Stimulated activated naive B cell treated with anti-CD40 and anti-IgM and Interleukin-4, amounts not matched to agents 10 μg/mL and 1 μg/mL and 100 μg/mL, for 72 hours (primary cell): ENCODE measurements around the gene OR2A14.
"Not testable (repeated sequence)": the region's sequence is repeated elsewhere in the genome, so short reads cannot be mapped to it uniquely, and the experiment has no call there.

Source experiments
- ATAC-seq, 2 donors: fragments of 150-1000 bp; cut with Tn5 transposase; replicated peaks; 2 replicates each; pipeline ENCODE4 v1.10.0; 2021; ENCODE audit warnings: moderate library complexity in 1 of 2
- DNase-seq: peaks from one replicate; pipeline ENCODE4 v3.0.0; 2021
- H3K27ac Mint-ChIP-seq: one replicate; pipeline ENCODE4 v1.8.0; 2022; ENCODE audit warnings: mild to moderate bottlenecking, mixed read lengths
- H3K27me3 Mint-ChIP-seq, 2 donors: one replicate each; pipeline ENCODE4 v1.8.0; 2022; ENCODE audit warnings: mixed read lengths in 2 of 2
- H3K36me3 Mint-ChIP-seq, 2 donors: one replicate each; pipeline ENCODE4 v1.8.0; 2022; ENCODE audit warnings: mixed read lengths in 2 of 2, mild to moderate bottlenecking in 1 of 2
- H3K4me1 Mint-ChIP-seq, 2 donors: one replicate each; pipeline ENCODE4 v1.8.0; 2022; ENCODE audit warnings: mixed read lengths in 2 of 2, mild to moderate bottlenecking in 1 of 2
- H3K4me3 Mint-ChIP-seq, 2 donors: one replicate each; pipeline ENCODE4 v1.8.0; 2022; ENCODE audit warnings: mild to moderate bottlenecking in 2 of 2, mixed read lengths in 2 of 2, moderate library complexity in 1 of 2
- H3K9me3 Mint-ChIP-seq, 2 donors: one replicate each; pipeline ENCODE4 v1.8.0; 2022; ENCODE audit warnings: mixed read lengths in 2 of 2, mild to moderate bottlenecking in 1 of 2

Gene OR2A14

GRCh38 chr7:144179165-144179479 is 56.1 kb downstream of the OR2A14 start:
- H3K36me3 Mint-ChIP-seq, H3K4me3 Mint-ChIP-seq, H3K9me3 Mint-ChIP-seq, DNase-seq, H3K4me1 Mint-ChIP-seq, H3K27ac Mint-ChIP-seq: not testable (repeated sequence)
- ATAC-seq, result peak; percentile 34 to 38
- H3K27me3 Mint-ChIP-seq, result peaks cover 8 to 15% of the 10 kb centered on the region in 2 donors
